Measurements from ENCODE around the gene MT1X. TPM values are rescaled to one million over a fixed set of nuclear protein-coding genes. Genes with fewer than 3 reads are reported as not detected.
A peak's percentile ranks its signal among the peaks of the same experiment; 100 is the strongest.

MT1X gene
- total RNA-seq, 1 experiment from 2014 or later = 328 TPM

DNA sequence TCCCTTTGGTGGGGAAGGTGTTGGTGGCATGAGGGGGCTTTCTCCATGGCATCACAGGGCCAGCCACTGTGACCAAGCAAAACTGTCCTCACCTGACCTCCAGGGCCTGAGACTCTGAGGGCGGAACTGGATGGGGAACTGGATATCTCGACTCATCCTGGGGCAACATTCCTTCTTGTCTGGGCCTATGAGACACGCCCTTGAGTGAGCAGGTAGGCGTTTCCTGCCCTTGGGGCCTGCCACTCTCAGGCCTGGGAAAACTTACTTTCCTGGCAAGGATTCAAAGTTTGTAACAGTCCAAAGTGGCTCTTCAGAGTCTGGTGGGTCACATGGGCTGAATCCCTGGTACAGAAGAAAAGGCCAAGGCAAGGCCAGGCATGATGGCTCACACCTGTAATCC lies 9.6 kb downstream of the MT1X start:
- peaks cover 7% of the 10 kb centered on the region for H3K9me3 Mint-ChIP-seq
- DNase-seq (ENCODE audit: low spot score) (no peak), ATAC-seq (peak; percentile 94)
- peaks cover 2% of the 10 kb centered on the region for H3K36me3 Mint-ChIP-seq
- TF ChIP-seq NR1H2 (CRISPR knock-in tag; IDR thresholded peaks at IDR 0.05) (no peak), ATF2 (CRISPR knock-in tag; IDR thresholded peaks at IDR 0.05; ENCODE audit: borderline replicate concordance, low read depth) (no peak), FOXP1 (CRISPR knock-in tag; IDR thresholded peaks at IDR 0.05; ENCODE audit: borderline replicate concordance) (no peak), ESRRA (CRISPR knock-in tag; IDR thresholded peaks at IDR 0.05; ENCODE audit: borderline replicate concordance) (no peak), TCF7 (CRISPR knock-in tag; IDR thresholded peaks at IDR 0.05; ENCODE audit: low read depth) (no peak), ZNF263 (CRISPR knock-in tag; IDR thresholded peaks at IDR 0.05; ENCODE audit: low read depth) (no peak), ZNF416 (CRISPR knock-in tag; IDR thresholded peaks at IDR 0.05) (no peak), IRF2 (CRISPR knock-in tag; IDR thresholded peaks at IDR 0.05; ENCODE audit: borderline replicate concordance, low read depth) (no peak)
- TF ChIP-seq, protein P1, sequence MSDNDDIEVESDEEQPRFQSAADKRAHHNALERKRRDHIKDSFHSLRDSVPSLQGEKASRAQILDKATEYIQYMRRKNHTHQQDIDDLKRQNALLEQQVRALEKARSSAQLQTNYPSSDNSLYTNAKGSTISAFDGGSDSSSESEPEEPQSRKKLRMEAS (CRISPR knock-in tag; IDR thresholded peaks at IDR 0.05) = no peak
- TF ChIP-seq, protein P2, sequence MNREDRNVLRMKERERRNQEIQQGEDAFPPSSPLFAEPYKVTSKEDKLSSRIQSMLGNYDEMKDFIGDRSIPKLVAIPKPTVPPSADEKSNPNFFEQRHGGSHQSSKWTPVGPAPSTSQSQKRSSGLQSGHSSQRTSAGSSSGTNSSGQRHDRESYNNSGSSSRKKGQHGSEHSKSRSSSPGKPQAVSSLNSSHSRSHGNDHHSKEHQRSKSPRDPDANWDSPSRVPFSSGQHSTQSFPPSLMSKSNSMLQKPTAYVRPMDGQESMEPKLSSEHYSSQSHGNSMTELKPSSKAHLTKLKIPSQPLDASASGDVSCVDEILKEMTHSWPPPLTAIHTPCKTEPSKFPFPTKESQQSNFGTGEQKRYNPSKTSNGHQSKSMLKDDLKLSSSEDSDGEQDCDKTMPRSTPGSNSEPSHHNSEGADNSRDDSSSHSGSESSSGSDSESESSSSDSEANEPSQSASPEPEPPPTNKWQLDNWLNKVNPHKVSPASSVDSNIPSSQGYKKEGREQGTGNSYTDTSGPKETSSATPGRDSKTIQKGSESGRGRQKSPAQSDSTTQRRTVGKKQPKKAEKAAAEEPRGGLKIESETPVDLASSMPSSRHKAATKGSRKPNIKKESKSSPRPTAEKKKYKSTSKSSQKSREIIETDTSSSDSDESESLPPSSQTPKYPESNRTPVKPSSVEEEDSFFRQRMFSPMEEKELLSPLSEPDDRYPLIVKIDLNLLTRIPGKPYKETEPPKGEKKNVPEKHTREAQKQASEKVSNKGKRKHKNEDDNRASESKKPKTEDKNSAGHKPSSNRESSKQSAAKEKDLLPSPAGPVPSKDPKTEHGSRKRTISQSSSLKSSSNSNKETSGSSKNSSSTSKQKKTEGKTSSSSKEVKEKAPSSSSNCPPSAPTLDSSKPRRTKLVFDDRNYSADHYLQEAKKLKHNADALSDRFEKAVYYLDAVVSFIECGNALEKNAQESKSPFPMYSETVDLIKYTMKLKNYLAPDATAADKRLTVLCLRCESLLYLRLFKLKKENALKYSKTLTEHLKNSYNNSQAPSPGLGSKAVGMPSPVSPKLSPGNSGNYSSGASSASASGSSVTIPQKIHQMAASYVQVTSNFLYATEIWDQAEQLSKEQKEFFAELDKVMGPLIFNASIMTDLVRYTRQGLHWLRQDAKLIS (CRISPR knock-in tag; IDR thresholded peaks at IDR 0.05; ENCODE audit: borderline replicate concordance) = no peak
- TF ChIP-seq, protein P3, sequence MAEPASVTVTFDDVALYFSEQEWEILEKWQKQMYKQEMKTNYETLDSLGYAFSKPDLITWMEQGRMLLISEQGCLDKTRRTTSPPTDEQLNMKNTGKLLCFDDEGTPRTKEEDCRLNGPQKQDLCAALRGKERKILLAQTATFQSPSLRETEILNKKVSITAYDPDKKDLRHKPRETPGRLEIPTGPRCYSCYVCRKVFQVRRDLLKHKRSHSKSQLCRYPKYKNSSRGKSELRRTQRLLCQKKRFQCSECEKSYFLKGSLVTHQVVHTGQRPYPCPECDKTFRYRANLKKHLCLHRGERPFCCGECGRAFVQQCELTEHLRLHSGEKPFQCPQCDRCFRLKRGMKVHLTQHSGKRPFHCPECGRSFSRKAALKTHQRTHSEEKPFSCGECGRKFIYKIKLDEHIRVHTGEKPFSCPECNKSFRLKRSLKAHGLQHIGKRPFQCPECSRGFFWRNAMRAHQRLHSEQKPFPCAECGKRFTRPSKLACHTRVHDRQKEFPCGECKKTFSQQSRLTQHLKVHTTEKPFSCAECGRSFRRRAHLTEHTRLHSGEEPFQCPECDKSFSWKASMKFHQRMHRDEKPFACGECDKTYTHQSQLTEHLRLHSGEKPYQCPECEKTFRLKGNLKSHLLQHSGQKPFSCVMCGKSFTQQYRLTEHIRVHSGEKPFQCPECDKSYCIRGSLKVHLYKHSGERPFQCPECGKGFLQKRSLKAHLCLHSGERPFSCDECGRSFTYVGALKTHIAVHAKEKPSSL (CRISPR knock-in tag; conservative IDR thresholded peaks at IDR 0.05) = no peak
- no peaks in the 10 kb centered on the region for H3K27me3 Mint-ChIP-seq (ENCODE audit: low read depth)
- ChIA-PET CTCF (interaction anchor here (1.4 to 1.5 kb wide), 2 partner anchors 10 to 91 kb away, joined by 4 to 5 read pairs; no protein-coding TSS in a partner anchor), POLR2A (interaction anchor here (0.5 kb wide), 1 partner anchor 239 kb away, joined by 3 read pairs; no protein-coding TSS in a partner anchor)
- H3K4me1 Mint-ChIP-seq = peaks cover 7% of the 10 kb centered on the region
- no peak overlapping the region for H3K4me3 Mint-ChIP-seq
- 0 out of 2 replicates have a peak overlapping the region, but pooled peaks have one; percentile 15 for H3K27ac Mint-ChIP-seq

DNA sequence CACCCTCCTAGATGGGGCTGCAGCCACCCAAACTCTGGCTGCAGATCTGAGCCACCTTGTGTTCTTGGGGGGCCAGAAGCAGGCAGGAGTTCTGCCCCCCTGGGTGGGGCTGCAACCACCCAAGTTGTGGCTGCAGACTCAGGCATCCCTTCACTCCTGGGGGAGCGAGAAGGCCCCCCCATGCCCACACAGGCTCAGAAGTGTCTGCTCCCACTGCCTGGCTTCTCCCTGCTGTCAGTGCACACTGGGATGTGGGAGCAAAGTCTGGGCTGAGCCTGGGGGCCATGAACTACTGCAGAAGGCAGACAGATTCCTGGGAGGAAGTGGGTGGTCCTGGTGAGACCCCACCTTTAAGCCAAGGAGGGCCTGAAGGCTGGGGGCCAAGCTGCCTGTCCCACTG lies 13.0 kb downstream of the MT1X start:
- Mint-ChIP-seq H3K27me3 (ENCODE audit: low read depth) (peaks cover under 1% of the 10 kb centered on the region; the same call in 1 of the 2 replicates), H3K4me1 (peaks cover 11% of the 10 kb centered on the region), H3K27ac (no peak overlapping the region), H3K4me3 (no peak overlapping the region), H3K36me3 (peaks cover 5% of the 10 kb centered on the region; the same call in 1 of the 2 replicates), H3K9me3 (peaks cover 16% of the 10 kb centered on the region)
- ChIA-PET CTCF (interaction anchor here (1.0 kb wide), 1 partner anchor 92 kb away, joined by 3 read pairs; no protein-coding TSS in a partner anchor), POLR2A (no interaction called here)
- ATAC-seq (no peak), DNase-seq (ENCODE audit: low spot score) (no peak)
- TF ChIP-seq ERG (CRISPR knock-in tag; IDR thresholded peaks at IDR 0.05) = no peak
- no peak for TF ChIP-seq ZNF671 (CRISPR knock-in tag; IDR thresholded peaks at IDR 0.05)
- TF ChIP-seq SMAD3 (CRISPR knock-in tag; IDR thresholded peaks at IDR 0.05; ENCODE audit: borderline replicate concordance) = no peak
- TF ChIP-seq TEAD1 (CRISPR knock-in tag; IDR thresholded peaks at IDR 0.05) = no peak
- TF ChIP-seq, protein P4, sequence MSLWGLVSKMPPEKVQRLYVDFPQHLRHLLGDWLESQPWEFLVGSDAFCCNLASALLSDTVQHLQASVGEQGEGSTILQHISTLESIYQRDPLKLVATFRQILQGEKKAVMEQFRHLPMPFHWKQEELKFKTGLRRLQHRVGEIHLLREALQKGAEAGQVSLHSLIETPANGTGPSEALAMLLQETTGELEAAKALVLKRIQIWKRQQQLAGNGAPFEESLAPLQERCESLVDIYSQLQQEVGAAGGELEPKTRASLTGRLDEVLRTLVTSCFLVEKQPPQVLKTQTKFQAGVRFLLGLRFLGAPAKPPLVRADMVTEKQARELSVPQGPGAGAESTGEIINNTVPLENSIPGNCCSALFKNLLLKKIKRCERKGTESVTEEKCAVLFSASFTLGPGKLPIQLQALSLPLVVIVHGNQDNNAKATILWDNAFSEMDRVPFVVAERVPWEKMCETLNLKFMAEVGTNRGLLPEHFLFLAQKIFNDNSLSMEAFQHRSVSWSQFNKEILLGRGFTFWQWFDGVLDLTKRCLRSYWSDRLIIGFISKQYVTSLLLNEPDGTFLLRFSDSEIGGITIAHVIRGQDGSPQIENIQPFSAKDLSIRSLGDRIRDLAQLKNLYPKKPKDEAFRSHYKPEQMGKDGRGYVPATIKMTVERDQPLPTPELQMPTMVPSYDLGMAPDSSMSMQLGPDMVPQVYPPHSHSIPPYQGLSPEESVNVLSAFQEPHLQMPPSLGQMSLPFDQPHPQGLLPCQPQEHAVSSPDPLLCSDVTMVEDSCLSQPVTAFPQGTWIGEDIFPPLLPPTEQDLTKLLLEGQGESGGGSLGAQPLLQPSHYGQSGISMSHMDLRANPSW (CRISPR knock-in tag; conservative IDR thresholded peaks at IDR 0.05; ENCODE audit: low read depth) = no peak
- no peak for TF ChIP-seq ATF1 (CRISPR knock-in tag; IDR thresholded peaks at IDR 0.05)
- TF ChIP-seq ZBTB21 (CRISPR knock-in tag; IDR thresholded peaks at IDR 0.05; ENCODE audit: borderline replicate concordance) = no peak
